Measurements from ENCODE around the gene ZNF180. TPM values are rescaled to one million over a fixed set of nuclear protein-coding genes. Genes with fewer than 3 reads are reported as not detected.

Gene ZNF180
- total RNA-seq, 1 donor from 2014 or later = 7.0 TPM

DNA sequence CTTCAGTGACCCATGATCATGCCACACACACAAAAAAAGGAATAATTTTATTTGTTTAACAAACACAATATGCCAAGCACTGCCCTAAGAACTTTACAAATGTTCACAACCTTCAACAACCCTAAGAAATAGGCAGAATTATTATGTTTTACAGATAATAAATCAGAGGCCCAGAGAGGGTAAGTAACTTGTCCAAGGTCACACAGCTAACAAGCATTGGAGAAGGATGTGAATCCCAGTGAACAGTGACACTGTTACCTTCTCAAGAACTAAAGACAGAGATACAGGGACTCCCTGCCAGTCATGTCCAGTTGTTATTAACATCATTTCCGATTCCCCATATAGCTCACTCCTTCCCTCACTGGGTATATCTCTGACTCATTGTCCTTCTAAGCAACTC lies 15.6 kb upstream of the ZNF180 start:
- TF ChIP-seq, protein P1, sequence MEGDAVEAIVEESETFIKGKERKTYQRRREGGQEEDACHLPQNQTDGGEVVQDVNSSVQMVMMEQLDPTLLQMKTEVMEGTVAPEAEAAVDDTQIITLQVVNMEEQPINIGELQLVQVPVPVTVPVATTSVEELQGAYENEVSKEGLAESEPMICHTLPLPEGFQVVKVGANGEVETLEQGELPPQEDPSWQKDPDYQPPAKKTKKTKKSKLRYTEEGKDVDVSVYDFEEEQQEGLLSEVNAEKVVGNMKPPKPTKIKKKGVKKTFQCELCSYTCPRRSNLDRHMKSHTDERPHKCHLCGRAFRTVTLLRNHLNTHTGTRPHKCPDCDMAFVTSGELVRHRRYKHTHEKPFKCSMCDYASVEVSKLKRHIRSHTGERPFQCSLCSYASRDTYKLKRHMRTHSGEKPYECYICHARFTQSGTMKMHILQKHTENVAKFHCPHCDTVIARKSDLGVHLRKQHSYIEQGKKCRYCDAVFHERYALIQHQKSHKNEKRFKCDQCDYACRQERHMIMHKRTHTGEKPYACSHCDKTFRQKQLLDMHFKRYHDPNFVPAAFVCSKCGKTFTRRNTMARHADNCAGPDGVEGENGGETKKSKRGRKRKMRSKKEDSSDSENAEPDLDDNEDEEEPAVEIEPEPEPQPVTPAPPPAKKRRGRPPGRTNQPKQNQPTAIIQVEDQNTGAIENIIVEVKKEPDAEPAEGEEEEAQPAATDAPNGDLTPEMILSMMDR (IDR thresholded peaks at IDR 0.05) = no peak
- no peak for DNase-seq (ENCODE audit: extremely low spot score, unreplicated experiment)
- no peak overlapping the region for H3K27ac Mint-ChIP-seq (ENCODE audit: unreplicated experiment)
- peaks cover 3% of the 10 kb centered on the region for H3K27me3 Mint-ChIP-seq (ENCODE audit: unreplicated experiment)
- H3K4me1 Mint-ChIP-seq (ENCODE audit: unreplicated experiment) = no peaks in the 10 kb centered on the region
- no peaks in the 10 kb centered on the region for H3K9me3 Mint-ChIP-seq (ENCODE audit: unreplicated experiment)
- H3K36me3 Mint-ChIP-seq (ENCODE audit: unreplicated experiment) = no peaks in the 10 kb centered on the region
- H3K4me3 Mint-ChIP-seq (ENCODE audit: unreplicated experiment) = no peak overlapping the region

DNA sequence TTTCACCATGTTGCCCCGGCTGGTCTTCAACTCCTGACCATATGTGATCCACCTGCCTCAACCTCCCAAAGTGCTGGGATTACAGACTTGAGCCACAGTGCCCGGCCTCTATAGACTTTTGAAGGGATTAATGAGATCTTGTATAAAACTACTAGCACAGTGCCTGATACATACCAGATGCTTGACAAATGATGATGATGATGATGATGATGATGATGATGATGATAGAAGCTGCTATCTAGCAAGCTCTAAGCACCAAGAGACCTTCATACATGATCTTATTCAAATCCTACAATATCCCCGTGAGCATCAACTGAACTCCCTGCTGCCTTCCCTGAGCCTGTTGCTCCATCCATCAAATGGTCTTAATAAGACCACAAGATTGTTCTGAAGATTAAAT lies 14.7 kb upstream of the ZNF180 start:
- Mint-ChIP-seq H3K27me3 (ENCODE audit: unreplicated experiment) (peaks cover 11% of the 10 kb centered on the region), H3K27ac (ENCODE audit: unreplicated experiment) (no peak overlapping the region), H3K4me1 (ENCODE audit: unreplicated experiment) (no peaks in the 10 kb centered on the region), H3K4me3 (ENCODE audit: unreplicated experiment) (no peak overlapping the region), H3K36me3 (ENCODE audit: unreplicated experiment) (no peaks in the 10 kb centered on the region), H3K9me3 (ENCODE audit: unreplicated experiment) (no peaks in the 10 kb centered on the region)
- no peak for DNase-seq (ENCODE audit: extremely low spot score, unreplicated experiment)
- TF ChIP-seq, protein P1 (IDR thresholded peaks at IDR 0.05) = no peak

DNA sequence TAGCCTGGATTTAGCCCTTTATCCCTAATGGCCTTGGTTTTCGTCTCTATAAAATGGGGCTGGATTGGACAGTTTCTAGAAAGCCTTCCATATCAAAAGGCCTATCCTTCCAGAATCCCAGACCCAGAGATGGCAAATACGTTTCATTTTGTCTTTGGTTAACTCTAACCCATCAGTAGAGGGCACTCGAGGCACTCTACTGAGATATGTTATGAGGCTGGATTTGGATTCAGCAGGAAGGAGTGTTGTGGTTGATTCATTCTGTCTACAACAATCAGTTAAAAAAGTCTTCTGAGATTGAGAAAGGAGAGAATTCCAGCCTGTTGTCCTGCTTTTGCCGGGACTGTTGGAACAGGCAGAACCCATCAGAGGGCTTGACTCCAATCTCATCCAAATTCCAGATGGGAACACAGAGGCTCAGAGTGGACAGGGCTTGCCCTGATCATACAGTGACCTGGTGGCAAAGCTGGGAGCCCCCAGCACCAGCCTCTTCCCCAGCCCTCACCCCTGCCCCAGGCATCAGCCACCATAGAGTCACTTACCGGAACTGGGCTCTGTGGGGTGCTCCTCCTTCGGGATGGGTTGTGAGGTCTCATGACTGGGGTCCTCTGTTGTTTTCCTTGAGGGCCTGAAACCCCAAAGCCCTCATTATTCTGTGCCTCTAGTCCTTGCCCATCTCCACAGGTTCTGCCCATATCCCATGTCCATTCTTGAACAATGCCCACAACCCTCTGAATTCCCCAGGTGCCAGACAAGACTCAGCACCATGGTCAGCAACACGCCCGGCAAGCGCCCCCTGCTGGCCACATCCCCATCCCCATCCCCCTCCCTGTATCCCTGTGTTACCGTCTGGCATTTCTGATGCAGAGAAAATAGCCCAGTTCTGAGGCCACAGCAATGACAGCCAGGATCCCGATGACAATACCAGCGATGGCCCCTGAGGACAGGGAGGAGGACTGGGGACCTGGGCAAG lies 12.3 kb upstream of the ZNF180 start:
- H3K4me3 Mint-ChIP-seq (ENCODE audit: unreplicated experiment) = no peak overlapping the region
- H3K4me1 Mint-ChIP-seq (ENCODE audit: unreplicated experiment) = no peaks in the 10 kb centered on the region
- no peaks in the 10 kb centered on the region for H3K36me3 Mint-ChIP-seq (ENCODE audit: unreplicated experiment)
- peaks cover 25% of the 10 kb centered on the region for H3K27me3 Mint-ChIP-seq (ENCODE audit: unreplicated experiment)
- no peak for DNase-seq (ENCODE audit: extremely low spot score, unreplicated experiment)
- no peak overlapping the region for H3K27ac Mint-ChIP-seq (ENCODE audit: unreplicated experiment)
- TF ChIP-seq, protein P1 (IDR thresholded peaks at IDR 0.05) = peak; percentile 34
- no peaks in the 10 kb centered on the region for H3K9me3 Mint-ChIP-seq (ENCODE audit: unreplicated experiment)

DNA sequence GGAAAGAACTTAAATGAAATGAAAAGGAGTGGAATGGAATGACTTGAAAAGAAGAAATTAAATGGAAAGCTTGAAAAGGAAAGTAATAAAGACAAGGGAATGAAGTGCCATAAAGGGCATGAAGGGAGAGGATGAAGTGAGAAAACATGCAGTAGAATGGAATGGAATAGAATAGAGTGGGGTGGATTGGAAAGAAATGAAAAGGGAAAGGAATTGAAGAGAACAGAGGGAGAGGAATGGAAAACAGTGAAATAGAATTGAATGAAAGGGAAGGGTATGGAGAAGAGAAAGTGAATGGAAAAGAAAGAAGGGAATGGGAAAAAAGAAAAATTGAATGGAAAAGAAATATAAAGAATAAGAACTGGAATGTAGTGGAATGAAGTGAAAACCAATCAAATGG lies 9.2 kb upstream of the ZNF180 start:
- TF ChIP-seq, protein P1 (IDR thresholded peaks at IDR 0.05) = no peak
- H3K27me3 Mint-ChIP-seq (ENCODE audit: unreplicated experiment) = peaks cover 46% of the 10 kb centered on the region
- no peak for DNase-seq (ENCODE audit: extremely low spot score, unreplicated experiment)
- H3K27ac Mint-ChIP-seq (ENCODE audit: unreplicated experiment) = no peak overlapping the region
- no peaks in the 10 kb centered on the region for H3K9me3 Mint-ChIP-seq (ENCODE audit: unreplicated experiment)
- H3K36me3 Mint-ChIP-seq (ENCODE audit: unreplicated experiment) = no peaks in the 10 kb centered on the region
- H3K4me1 Mint-ChIP-seq (ENCODE audit: unreplicated experiment) = no peaks in the 10 kb centered on the region
- H3K4me3 Mint-ChIP-seq (ENCODE audit: unreplicated experiment) = no peak overlapping the region

- peaks cover 39% of the 10 kb centered on the region for H3K36me3 Mint-ChIP-seq (ENCODE audit: unreplicated experiment)
- H3K4me3 Mint-ChIP-seq (ENCODE audit: unreplicated experiment) = peak overlapping the region; percentile 95
- no peak for DNase-seq (ENCODE audit: extremely low spot score, unreplicated experiment)
- peaks cover 25% of the 10 kb centered on the region for H3K4me1 Mint-ChIP-seq (ENCODE audit: unreplicated experiment)
- TF ChIP-seq, protein P1 (IDR thresholded peaks at IDR 0.05) = no peak
- H3K9me3 Mint-ChIP-seq (ENCODE audit: unreplicated experiment) = peaks cover 22% of the 10 kb centered on the region
- peak overlapping the region; percentile 89 for H3K27ac Mint-ChIP-seq (ENCODE audit: unreplicated experiment)
- peaks cover 7% of the 10 kb centered on the region for H3K27me3 Mint-ChIP-seq (ENCODE audit: unreplicated experiment)
These were observed 763 bp downstream of the ZNF180 start for GRCh38 chr19:44499559-44499958.
